ENCODE data around the gene PPIF. TPM values are rescaled to one million over a fixed set of nuclear protein-coding genes. Genes with fewer than 3 reads are reported as not detected.

PPIF gene
- total and polyA plus RNA-seq, 2 of the 13 experiments (the other 11 are each of a cell fraction or from before 2014, with no cell fraction given): 147 to 157 TPM

DNA sequence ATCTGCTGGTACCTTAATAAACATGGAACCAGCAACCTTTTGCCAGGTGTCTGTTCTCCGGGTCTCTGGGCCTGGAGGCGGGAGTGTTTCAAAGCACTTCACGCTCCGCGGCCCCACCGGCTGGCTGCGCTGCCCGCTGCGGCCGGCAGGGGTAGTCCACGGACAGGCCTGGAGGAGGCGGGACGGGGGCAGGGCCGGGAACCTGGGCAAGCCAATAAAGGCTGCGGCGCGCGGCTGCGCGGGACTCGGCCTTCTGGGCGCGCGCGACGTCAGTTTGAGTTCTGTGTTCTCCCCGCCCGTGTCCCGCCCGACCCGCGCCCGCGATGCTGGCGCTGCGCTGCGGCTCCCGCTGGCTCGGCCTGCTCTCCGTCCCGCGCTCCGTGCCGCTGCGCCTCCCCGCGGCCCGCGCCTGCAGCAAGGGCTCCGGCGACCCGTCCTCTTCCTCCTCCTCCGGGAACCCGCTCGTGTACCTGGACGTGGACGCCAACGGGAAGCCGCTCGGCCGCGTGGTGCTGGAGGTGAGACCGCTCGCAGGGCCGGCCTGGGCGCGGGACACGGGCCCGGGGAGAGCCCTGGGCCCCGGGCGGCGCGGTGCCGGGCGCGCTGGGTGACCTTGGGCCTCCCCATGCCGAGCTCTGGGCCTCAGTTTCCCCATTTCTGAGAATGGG, at the start of gene PPIF (continued):
- no peak for TF ChIP-seq NCOA1 (CRISPR knock-in tag; IDR thresholded peaks at IDR 0.05)
- TF ChIP-seq, protein P1, sequence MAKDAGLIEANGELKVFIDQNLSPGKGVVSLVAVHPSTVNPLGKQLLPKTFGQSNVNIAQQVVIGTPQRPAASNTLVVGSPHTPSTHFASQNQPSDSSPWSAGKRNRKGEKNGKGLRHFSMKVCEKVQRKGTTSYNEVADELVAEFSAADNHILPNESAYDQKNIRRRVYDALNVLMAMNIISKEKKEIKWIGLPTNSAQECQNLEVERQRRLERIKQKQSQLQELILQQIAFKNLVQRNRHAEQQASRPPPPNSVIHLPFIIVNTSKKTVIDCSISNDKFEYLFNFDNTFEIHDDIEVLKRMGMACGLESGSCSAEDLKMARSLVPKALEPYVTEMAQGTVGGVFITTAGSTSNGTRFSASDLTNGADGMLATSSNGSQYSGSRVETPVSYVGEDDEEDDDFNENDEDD (CRISPR knock-in tag; IDR thresholded peaks at IDR 0.05; ENCODE audit: borderline replicate concordance): peak; percentile 86
- no peak; the same call in 1 of the 2 replicates for TF ChIP-seq DNMT1 (CRISPR knock-in tag; IDR thresholded peaks at IDR 0.05)
- peak; percentile 71; the same call in 1 of the 2 replicates for TF ChIP-seq ZNF766 (CRISPR knock-in tag; IDR thresholded peaks at IDR 0.05; ENCODE audit: borderline replicate concordance)
- peak; percentile 95 for TF ChIP-seq SALL2 (CRISPR knock-in tag; IDR thresholded peaks at IDR 0.05)
- TF ChIP-seq ZNF703 (CRISPR knock-in tag; IDR thresholded peaks at IDR 0.05; ENCODE audit: borderline replicate concordance): no peak
- TF ChIP-seq ATF2 (CRISPR knock-in tag; IDR thresholded peaks at IDR 0.05): no peak
- TF ChIP-seq ZNF800 (CRISPR knock-in tag; IDR thresholded peaks at IDR 0.05): 0 out of 2 replicates have a peak, but pooled peaks have one; percentile 3
- TF ChIP-seq ZNF383 (CRISPR knock-in tag; IDR thresholded peaks at IDR 0.05; ENCODE audit: borderline replicate concordance): no peak
- TF ChIP-seq EED (CRISPR knock-in tag; IDR thresholded peaks at IDR 0.05): 0 out of 2 replicates have a peak, but pooled peaks have one; percentile 54
- no peak for TF ChIP-seq U2AF2 (IDR thresholded peaks at IDR 0.05; ENCODE audit: low read depth, low read length)
- TF ChIP-seq MLX (CRISPR knock-in tag; IDR thresholded peaks at IDR 0.05): no peak
- no peak for TF ChIP-seq ZNF549 (CRISPR knock-in tag; IDR thresholded peaks at IDR 0.05)
- TF ChIP-seq YEATS2 (CRISPR knock-in tag; IDR thresholded peaks at IDR 0.05; ENCODE audit: borderline replicate concordance): no peak
- no peak for TF ChIP-seq THAP7 (CRISPR knock-in tag; IDR thresholded peaks at IDR 0.05)
- peak; percentile 60 for TF ChIP-seq NFYB (CRISPR knock-in tag; IDR thresholded peaks at IDR 0.05)
- no peak for TF ChIP-seq RCOR2 (CRISPR knock-in tag; IDR thresholded peaks at IDR 0.05)
- TF ChIP-seq ZNF768 (CRISPR knock-in tag; IDR thresholded peaks at IDR 0.05): peak; percentile 12; the same call in 1 of the 2 replicates
- TF ChIP-seq CTCF (CRISPR knock-in tag; IDR thresholded peaks at IDR 0.05): peak; percentile 88
- TF ChIP-seq HOXD1 (CRISPR knock-in tag; IDR thresholded peaks at IDR 0.05): no peak; the same call in 1 of the 2 replicates
- peak; percentile 46; the same call in 1 of the 2 replicates for TF ChIP-seq ZNF431 (CRISPR knock-in tag; IDR thresholded peaks at IDR 0.05; ENCODE audit: borderline replicate concordance, low read depth)
- TF ChIP-seq ATF7 (IDR thresholded peaks at IDR 0.05): no peak
- no peak for TF ChIP-seq ATF7 (CRISPR knock-in tag; IDR thresholded peaks at IDR 0.05)

Data from HepG2 (cell line).